Measurements from ENCODE around the gene LIPN.

The LIPN gene

DNA sequence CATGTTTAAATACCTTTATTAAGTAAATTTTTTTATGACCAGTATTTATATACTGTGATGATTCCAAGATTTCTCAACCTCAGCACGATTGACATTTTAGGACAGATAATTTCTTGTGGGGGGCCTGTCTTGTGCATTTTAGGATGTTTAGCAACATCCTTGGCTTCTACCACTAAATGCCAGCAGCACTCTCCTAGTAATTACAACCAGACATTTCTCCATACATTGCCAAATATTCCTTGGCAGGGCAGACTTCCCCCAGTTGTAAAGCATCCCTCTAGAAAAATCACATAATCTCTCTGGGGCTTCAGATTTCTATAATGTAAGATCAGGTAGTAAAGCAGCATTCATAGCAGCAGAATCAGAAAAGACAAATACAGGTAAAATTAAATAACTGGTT is 34.9 kb downstream of the LIPN start:
- Histone ChIP-seq H3K4me1 (ENCODE audit: control insufficient read depth, low read length) (no peaks in the 10 kb centered on the region), H3F3A (ENCODE audit: control insufficient read depth, insufficient read depth) (no peaks in the 10 kb centered on the region)
- no peak for TF ChIP-seq EZH2phosphoT487 (IDR thresholded peaks at IDR 0.05; ENCODE audit: borderline replicate concordance, low read length)
- no peak for TF ChIP-seq CTCF (IDR thresholded peaks at IDR 0.05; ENCODE audit: low read depth, low read length, poor library complexity, severe bottlenecking)

GRCh38 chr10:88800152-88801125 is 40.6 kb downstream of the LIPN start:
- no peaks in the 10 kb centered on the region for H3K79me2 ChIP-seq (ENCODE audit: control insufficient read depth, low read length)
- H3K9me3 ChIP-seq (ENCODE audit: control insufficient read depth, insufficient read depth, low read length): no peaks in the 10 kb centered on the region
- H3K36me3 ChIP-seq (ENCODE audit: control insufficient read depth, low read length): no peaks in the 10 kb centered on the region
- no peak overlapping the region for H3K4me3 ChIP-seq (ENCODE audit: low read length)
- H3K27me3 ChIP-seq (ENCODE audit: control insufficient read depth, low read length): no peaks in the 10 kb centered on the region
- H3K9me2 ChIP-seq (replicated peaks; ENCODE audit: control insufficient read depth, low read length): no peaks in the 10 kb centered on the region
- no peaks in the 10 kb centered on the region for H3K4me1 ChIP-seq (ENCODE audit: control insufficient read depth, low read length)
- TF ChIP-seq CTCF (IDR thresholded peaks at IDR 0.05; ENCODE audit: low read depth, low read length, poor library complexity, severe bottlenecking) (no peak), EZH2phosphoT487 (IDR thresholded peaks at IDR 0.05; ENCODE audit: borderline replicate concordance, low read length) (no peak)
- no peaks in the 10 kb centered on the region for H3F3A ChIP-seq (ENCODE audit: control insufficient read depth, insufficient read depth)
- no peak overlapping the region for H3K27ac ChIP-seq (ENCODE audit: low read depth, low read length)
- H4K20me1 ChIP-seq (ENCODE audit: control insufficient read depth, insufficient read depth, low read depth, low read length): no peaks in the 10 kb centered on the region
- no peak overlapping the region for H3K4me2 ChIP-seq (ENCODE audit: low read length)

More for the DNA sequence above, 34.9 kb downstream of the LIPN start:
- H3K4me3 ChIP-seq (ENCODE audit: low read length): no peak overlapping the region
- H3K27ac ChIP-seq (ENCODE audit: low read depth, low read length): no peak overlapping the region
- no peaks in the 10 kb centered on the region for H3K27me3 ChIP-seq (ENCODE audit: control insufficient read depth, low read length)
- no peaks in the 10 kb centered on the region for H3K9me3 ChIP-seq (ENCODE audit: control insufficient read depth, insufficient read depth, low read length)
- H3K36me3 ChIP-seq (ENCODE audit: control insufficient read depth, low read length): no peaks in the 10 kb centered on the region
- no peaks in the 10 kb centered on the region for H3K79me2 ChIP-seq (ENCODE audit: control insufficient read depth, low read length)
- no peaks in the 10 kb centered on the region for H3K9me2 ChIP-seq (replicated peaks; ENCODE audit: control insufficient read depth, low read length)
- no peak overlapping the region for H3K4me2 ChIP-seq (ENCODE audit: low read length)
- no peaks in the 10 kb centered on the region for H4K20me1 ChIP-seq (ENCODE audit: control insufficient read depth, insufficient read depth, low read depth, low read length)

- no peaks in the 10 kb centered on the region for H3F3A ChIP-seq (ENCODE audit: control insufficient read depth, insufficient read depth)
- H3K36me3 ChIP-seq (ENCODE audit: control insufficient read depth, low read length): no peaks in the 10 kb centered on the region
- H3K9me3 ChIP-seq (ENCODE audit: control insufficient read depth, insufficient read depth, low read length): no peaks in the 10 kb centered on the region
- H3K79me2 ChIP-seq (ENCODE audit: control insufficient read depth, low read length): no peaks in the 10 kb centered on the region
- no peaks in the 10 kb centered on the region for H3K9me2 ChIP-seq (replicated peaks; ENCODE audit: control insufficient read depth, low read length)
- TF ChIP-seq CTCF (IDR thresholded peaks at IDR 0.05; ENCODE audit: low read depth, low read length, poor library complexity, severe bottlenecking) (no peak), EZH2phosphoT487 (IDR thresholded peaks at IDR 0.05; ENCODE audit: borderline replicate concordance, low read length) (no peak)
- no peaks in the 10 kb centered on the region for H3K27me3 ChIP-seq (ENCODE audit: control insufficient read depth, low read length)
- no peak within 1 kb of the TSS for H3K4me2 ChIP-seq (ENCODE audit: low read length)
- no peaks in the 10 kb centered on the region for H4K20me1 ChIP-seq (ENCODE audit: control insufficient read depth, insufficient read depth, low read depth, low read length)
- H3K4me3 ChIP-seq (ENCODE audit: low read length): no peak within 1 kb of the TSS
- no peak within 1 kb of the TSS for H3K27ac ChIP-seq (ENCODE audit: low read depth, low read length)
- H3K4me1 ChIP-seq (ENCODE audit: control insufficient read depth, low read length): no peaks in the 10 kb centered on the region
Observed at GRCh38 chr10:88802523-88803285, 42.9 kb downstream of the LIPN start, which contains the start of gene LIPM. LIPM (plus strand) TSS chr10:88802730; CDS start chr10:88802897, 167 bp downstream.
